Nephron progenitor cell (in vitro differentiated cells): ENCODE results near the gene ATXN10.

Experiments
- DNase-seq: peaks from one replicate; pipeline ENCODE4 v3.0.0; 2021
- H3K27ac Mint-ChIP-seq: 2 replicates; pipeline ENCODE4 v1.8.0; 2021; ENCODE audit warnings: mild to moderate bottlenecking, moderate library complexity, mixed read lengths
- H3K27me3 Mint-ChIP-seq: 2 replicates; pipeline ENCODE4 v1.8.0; 2021; ENCODE audit warnings: mild to moderate bottlenecking, low read depth, mixed read lengths; ENCODE audit not compliant: poor library complexity
- H3K36me3 Mint-ChIP-seq: 2 replicates; pipeline ENCODE4 v1.8.0; 2021; ENCODE audit warnings: low read depth, mixed read lengths
- H3K4me1 Mint-ChIP-seq: 2 replicates; pipeline ENCODE4 v1.8.0; 2021; ENCODE audit warnings: mixed read lengths
- H3K4me3 Mint-ChIP-seq: 2 replicates; pipeline ENCODE4 v1.8.0; 2021; ENCODE audit warnings: mild to moderate bottlenecking, moderate library complexity, mixed read lengths
- H3K9me3 Mint-ChIP-seq: 2 replicates; pipeline ENCODE4 v1.8.0; 2021; ENCODE audit warnings: mild to moderate bottlenecking, moderate library complexity, mixed read lengths
- TF ChIP-seq, protein P1 (sequence below): fragments of 200-600 bp; sonication (generic); IDR thresholded peaks from 2 replicates; pipeline ENCODE4 v1.5.0; 2021; ENCODE audit warnings: antibody characterized with exemption

ATXN10 gene

DNA sequence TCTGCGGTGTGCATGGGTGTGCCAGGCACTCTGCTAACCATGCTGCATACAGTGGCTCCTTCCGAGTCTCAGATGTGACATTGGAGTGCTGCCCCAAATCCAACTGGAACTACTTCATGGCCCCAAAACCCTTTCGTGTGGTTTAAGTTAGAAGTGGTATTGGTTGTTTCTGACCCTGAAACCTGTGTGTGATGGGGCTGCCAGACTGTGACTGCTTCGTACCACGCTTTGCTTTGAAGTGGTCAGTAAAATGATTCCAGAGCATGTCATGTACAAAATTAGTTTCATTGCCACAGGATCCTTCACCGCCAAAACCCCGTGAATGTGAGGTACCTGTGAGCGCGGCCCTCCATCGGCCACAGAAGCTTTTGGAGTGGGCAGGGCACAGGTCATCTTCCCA lies 163.2 kb downstream of the ATXN10 start:
- H3K27me3 Mint-ChIP-seq = no peaks in the 10 kb centered on the region
- no peaks in the 10 kb centered on the region for H3K9me3 Mint-ChIP-seq
- TF ChIP-seq, protein P1, sequence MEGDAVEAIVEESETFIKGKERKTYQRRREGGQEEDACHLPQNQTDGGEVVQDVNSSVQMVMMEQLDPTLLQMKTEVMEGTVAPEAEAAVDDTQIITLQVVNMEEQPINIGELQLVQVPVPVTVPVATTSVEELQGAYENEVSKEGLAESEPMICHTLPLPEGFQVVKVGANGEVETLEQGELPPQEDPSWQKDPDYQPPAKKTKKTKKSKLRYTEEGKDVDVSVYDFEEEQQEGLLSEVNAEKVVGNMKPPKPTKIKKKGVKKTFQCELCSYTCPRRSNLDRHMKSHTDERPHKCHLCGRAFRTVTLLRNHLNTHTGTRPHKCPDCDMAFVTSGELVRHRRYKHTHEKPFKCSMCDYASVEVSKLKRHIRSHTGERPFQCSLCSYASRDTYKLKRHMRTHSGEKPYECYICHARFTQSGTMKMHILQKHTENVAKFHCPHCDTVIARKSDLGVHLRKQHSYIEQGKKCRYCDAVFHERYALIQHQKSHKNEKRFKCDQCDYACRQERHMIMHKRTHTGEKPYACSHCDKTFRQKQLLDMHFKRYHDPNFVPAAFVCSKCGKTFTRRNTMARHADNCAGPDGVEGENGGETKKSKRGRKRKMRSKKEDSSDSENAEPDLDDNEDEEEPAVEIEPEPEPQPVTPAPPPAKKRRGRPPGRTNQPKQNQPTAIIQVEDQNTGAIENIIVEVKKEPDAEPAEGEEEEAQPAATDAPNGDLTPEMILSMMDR = no peak
- DNase-seq = no peak
- peaks cover 20% of the 10 kb centered on the region for H3K36me3 Mint-ChIP-seq
- H3K4me1 Mint-ChIP-seq = peaks cover 26% of the 10 kb centered on the region
- peak overlapping the region; percentile 75 for H3K27ac Mint-ChIP-seq
- H3K4me3 Mint-ChIP-seq = no peak overlapping the region

DNA sequence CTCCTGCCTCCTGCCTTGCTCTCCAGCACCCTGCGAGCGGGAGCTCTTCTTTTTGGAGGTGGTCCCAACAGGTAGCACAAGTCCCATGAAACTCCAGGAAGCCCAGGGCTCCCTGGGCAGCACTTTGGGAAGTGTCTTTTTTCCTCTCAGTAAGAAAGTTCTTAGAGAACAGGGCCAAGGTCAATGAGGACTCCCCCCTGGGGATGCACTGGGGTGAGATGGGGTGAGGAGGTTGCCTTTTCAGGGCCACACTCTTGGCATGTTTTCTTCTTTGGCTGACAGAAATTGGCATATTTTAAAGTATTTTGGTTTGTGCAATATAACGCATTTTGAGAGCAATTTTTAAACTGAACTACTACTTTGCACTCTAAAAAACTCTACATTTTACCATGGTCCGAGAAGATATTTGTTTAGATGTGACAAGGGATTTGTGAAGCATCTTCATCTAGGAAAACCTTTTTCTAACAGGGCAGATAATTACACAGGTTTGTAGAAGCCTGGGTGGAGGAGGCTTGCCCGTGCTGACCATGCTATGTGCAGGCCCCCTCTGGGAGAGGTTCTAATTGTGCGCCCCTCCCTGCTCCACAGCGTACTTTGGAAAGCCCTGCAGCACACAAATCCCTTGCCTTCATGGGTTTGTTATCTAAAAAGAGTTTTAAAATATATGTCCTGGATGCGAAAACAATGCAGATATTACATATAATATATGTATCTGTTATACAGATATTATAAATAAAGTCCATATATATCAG lies 165.0 kb downstream of the ATXN10 start:
- no peak overlapping the region for H3K4me3 Mint-ChIP-seq
- H3K9me3 Mint-ChIP-seq = no peaks in the 10 kb centered on the region
- DNase-seq = no peak
- no peaks in the 10 kb centered on the region for H3K27me3 Mint-ChIP-seq
- H3K4me1 Mint-ChIP-seq = peaks cover 28% of the 10 kb centered on the region
- no peak overlapping the region for H3K27ac Mint-ChIP-seq
- H3K36me3 Mint-ChIP-seq = peaks cover 17% of the 10 kb centered on the region
- TF ChIP-seq, protein P1 = no peak

DNA sequence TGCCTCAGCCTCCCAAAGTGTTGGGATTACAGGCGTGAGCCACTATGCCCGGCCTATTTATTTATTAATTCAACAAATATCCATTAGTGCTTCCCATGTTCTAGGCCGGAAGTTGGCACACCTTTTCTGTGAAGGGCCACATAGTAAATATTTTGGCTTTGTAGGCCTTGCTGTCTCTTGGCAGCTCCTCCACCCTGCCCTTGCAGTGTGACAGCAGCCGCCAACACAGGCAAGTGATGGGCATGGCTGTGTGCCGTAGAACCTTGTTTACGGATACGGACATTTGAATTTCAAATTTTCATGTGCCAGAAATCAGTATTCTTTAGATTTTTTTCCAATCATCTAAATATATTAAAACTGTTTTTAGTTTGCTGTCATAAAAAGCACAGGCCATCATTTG lies 165.9 kb downstream of the ATXN10 start:
- Mint-ChIP-seq H3K9me3 (no peaks in the 10 kb centered on the region), H3K27ac (no peak overlapping the region), H3K4me3 (no peak overlapping the region), H3K27me3 (no peaks in the 10 kb centered on the region), H3K36me3 (peaks cover 16% of the 10 kb centered on the region), H3K4me1 (peaks cover 33% of the 10 kb centered on the region)
- DNase-seq = no peak
- TF ChIP-seq, protein P1 = no peak

DNA sequence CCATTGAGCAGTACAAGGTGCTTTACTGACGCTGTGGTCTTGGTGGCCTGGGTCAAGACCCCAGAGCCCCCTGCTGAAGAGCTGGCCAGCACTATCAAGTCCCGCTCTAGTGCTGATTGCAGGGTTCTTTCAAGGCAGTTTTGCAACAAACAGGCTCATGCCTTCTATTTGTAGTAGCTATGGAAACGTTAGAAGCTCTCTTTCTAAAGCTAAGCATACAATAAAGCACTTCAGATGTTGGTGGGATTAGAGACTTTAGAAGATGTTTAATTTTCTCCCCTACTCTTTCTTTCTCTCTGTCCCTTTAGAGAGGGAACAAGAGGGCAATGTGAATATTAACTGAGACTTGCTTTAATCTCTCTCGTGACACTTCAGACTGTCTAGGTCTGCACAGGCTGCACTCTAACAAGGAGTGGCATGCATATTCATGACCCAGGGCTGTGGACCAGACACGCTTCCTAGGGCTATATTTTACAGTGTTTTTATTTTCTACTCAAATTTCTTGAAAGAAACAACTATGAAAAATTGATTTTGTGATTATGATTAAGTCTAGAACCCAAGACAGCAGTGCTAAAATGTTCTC lies 166.8 kb downstream of the ATXN10 start:
- Mint-ChIP-seq H3K9me3 (no peaks in the 10 kb centered on the region), H3K4me3 (no peak overlapping the region), H3K27me3 (no peaks in the 10 kb centered on the region), H3K27ac (no peak overlapping the region), H3K36me3 (peaks cover 17% of the 10 kb centered on the region), H3K4me1 (peaks cover 33% of the 10 kb centered on the region)
- DNase-seq = no peak
- TF ChIP-seq, protein P1 = no peak

DNA sequence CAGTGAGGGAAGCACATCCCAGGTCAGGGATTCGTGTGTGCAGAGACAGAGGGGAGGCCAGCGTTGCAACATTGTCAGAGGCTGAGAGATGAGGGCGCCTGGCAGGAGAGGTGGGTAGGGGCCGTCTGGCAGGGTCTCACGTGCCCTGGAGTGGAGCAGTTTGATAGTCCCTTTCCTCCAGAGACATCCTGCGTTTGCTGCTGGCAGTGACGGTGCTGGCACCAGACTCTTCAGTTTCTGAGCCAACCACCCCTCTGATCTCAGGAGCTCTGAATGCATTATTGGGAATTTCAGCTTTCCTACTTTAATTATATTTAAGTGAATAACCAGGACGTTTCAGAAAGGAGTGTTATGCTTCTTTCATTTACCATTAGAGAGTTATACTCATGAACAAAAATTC lies 168.8 kb downstream of the ATXN10 start:
- Mint-ChIP-seq H3K9me3 (no peaks in the 10 kb centered on the region), H3K36me3 (peaks cover 17% of the 10 kb centered on the region), H3K4me3 (no peak overlapping the region), H3K4me1 (peaks cover 39% of the 10 kb centered on the region), H3K27me3 (no peaks in the 10 kb centered on the region), H3K27ac (peak overlapping the region; percentile 65)
- DNase-seq = no peak
- TF ChIP-seq, protein P1 = no peak
